ENCODE results near the gene ACSM2B.
"Not testable (repeated sequence)": the region's sequence is repeated elsewhere in the genome, so short reads cannot be mapped to it uniquely, and the experiment has no call there.

DNA sequence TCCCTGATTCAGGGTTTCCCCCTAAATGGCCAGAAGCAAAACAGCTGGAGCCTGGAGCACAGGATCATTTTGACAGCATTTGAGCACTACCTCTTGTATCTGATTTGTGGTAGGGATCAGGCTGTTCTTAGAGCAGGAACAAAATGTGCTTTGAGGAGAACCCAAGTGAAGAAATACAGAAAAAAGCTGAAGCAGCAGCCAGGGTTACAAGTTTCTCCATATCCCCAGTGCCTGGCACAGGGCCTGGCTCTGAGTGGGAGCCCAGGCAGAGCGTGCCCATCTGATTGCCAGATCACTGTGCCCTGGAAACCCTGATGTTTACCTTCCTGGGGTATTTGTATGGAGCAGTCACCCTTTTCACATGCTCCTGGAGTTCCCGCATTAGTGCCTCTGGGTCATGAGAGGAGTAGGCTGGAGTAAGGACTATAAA is 11.5 kb upstream of the ACSM2B start:
- TF ChIP-seq EZH2 (IDR thresholded peaks at IDR 0.05; ENCODE audit: borderline replicate concordance, low read length): not testable (repeated sequence)
- TF ChIP-seq, protein P1, sequence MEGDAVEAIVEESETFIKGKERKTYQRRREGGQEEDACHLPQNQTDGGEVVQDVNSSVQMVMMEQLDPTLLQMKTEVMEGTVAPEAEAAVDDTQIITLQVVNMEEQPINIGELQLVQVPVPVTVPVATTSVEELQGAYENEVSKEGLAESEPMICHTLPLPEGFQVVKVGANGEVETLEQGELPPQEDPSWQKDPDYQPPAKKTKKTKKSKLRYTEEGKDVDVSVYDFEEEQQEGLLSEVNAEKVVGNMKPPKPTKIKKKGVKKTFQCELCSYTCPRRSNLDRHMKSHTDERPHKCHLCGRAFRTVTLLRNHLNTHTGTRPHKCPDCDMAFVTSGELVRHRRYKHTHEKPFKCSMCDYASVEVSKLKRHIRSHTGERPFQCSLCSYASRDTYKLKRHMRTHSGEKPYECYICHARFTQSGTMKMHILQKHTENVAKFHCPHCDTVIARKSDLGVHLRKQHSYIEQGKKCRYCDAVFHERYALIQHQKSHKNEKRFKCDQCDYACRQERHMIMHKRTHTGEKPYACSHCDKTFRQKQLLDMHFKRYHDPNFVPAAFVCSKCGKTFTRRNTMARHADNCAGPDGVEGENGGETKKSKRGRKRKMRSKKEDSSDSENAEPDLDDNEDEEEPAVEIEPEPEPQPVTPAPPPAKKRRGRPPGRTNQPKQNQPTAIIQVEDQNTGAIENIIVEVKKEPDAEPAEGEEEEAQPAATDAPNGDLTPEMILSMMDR (IDR thresholded peaks at IDR 0.05; ENCODE audit: low read length): not testable (repeated sequence)

All from OCI-LY1 (cell line).